Right cardiac atrium (tissue), 5 donors: ENCODE results near the gene IMMP2L. TPM values are rescaled to one million over a fixed set of nuclear protein-coding genes. Genes with fewer than 3 reads are reported as not detected.
A peak's percentile ranks its signal among the peaks of the same experiment; 100 is the strongest.
"Not testable (repeated sequence)": the region's sequence is repeated elsewhere in the genome, so short reads cannot be mapped to it uniquely, and the experiment has no call there.

Source experiments
- ATAC-seq, 2 donors: fragments of 200-7000 bp; cut with Tn5 transposase; one replicate each; pipeline versions ENCODE4 v1.8.0 to v1.9.1; 2020; ENCODE audit warnings: moderate library complexity in 2 of 2, mild to moderate bottlenecking in 1 of 2
- DNase-seq, 3 donors: peaks; one replicate each; pipeline ENCODE4 v3.0.0-alpha.2; 2020
- H3K27ac ChIP-seq: one replicate; pipeline ENCODE4 v1.5.1; 2013; ENCODE audit warnings: mild to moderate bottlenecking, low read length, control low read depth, moderate library complexity
- H3K27me3 ChIP-seq: one replicate; pipeline ENCODE4 v1.6.1; 2013; ENCODE audit not compliant: control insufficient read depth, insufficient read depth
- H3K4me1 ChIP-seq: one replicate; pipeline ENCODE4 v1.6.1; 2013; ENCODE audit warnings: low read length; ENCODE audit not compliant: control insufficient read depth, insufficient read depth
- H3K4me3 ChIP-seq: one replicate; pipeline ENCODE4 v1.5.1; 2013; ENCODE audit warnings: low read length, control low read depth
- H3K9me3 ChIP-seq: one replicate; pipeline ENCODE4 v1.6.1; 2013; ENCODE audit warnings: low read length; ENCODE audit not compliant: control insufficient read depth
- WGBS: extraction: QIAGEN DNeasy Blood & Tissue Kit; methylation state at CpG from one replicate; pipeline ENCODE4 v1.1.7; 2013; 5-methylcytosine and 5-hydroxymethylcytosine counted together
- intact Hi-C, 4 donors: fragments of 100-400 bp; cut with DNase I; formaldehyde crosslinking; loops; one replicate each; pipeline versions ENCODE4 v1.11.0 to v1.14.0; 2022 to 2023
- polyA plus RNA-seq: library from polyadenylated mRNA; stranded (reverse); fragments of 200-250 nt; gene quantifications from one replicate; pipeline ENCODE4 v1.2.3, GENCODE V29; 2013
- total RNA-seq, 4 donors: library from RNA; stranded (reverse); fragmentation: NEBNext Ultra II Directional; extraction: Animal tissue kit (Norgen Biotek cat#: 25700); gene quantifications; one replicate each; pipeline ENCODE4 v1.2.1, GENCODE V29; 2021
- donor health status: healthy with polysubstance abuse.
- donor health status: DM: no; HTN: yes; CAD: no.
- donor health status: DM: no; HTN: no; CAD: no.
- donor health status: DM: no; HTN: yes; CAD: no; lungs with severe emphysema.
- donor health status: DM: yes; HTN: yes; CAD: no.

The IMMP2L gene
- total and polyA plus RNA-seq, 5 donors, result 6.6 to 16.2 (median 13.9) TPM

DNA sequence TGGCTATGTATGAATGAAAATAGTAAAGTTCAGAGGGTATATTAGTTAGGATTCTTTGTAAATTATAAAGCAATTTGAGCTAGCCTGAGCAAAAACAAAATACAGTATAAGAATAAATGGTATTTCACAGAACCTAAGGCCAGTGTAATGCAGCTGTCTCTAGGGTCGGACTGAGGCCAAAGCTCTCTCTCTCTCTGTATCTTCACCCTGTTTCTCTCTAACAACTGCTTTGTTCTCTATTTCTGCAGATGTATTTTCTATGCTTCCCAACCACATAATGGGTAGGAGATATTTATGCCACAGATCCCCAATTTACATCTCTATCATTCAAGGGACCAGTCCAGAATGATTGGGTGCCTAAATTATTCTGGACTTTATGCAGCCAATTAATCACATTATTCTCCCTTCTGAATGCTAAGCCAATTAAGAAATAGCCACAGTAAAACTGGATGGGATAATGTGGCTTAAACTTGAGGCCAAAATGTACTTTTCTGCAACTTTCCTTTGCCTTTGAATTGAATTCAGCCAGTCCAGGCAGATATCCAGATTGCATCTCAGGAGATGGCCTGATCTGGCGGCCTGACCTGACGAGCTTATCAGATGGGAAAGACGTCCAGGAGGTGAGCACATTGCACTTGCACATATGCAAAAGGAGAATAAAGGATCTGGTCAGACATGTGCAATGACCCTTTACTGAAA, 24.6 kb upstream of the IMMP2L start:
- Histone ChIP-seq H3K9me3 (no peaks in the 10 kb centered on the region), H3K4me3 (no peak overlapping the region), H3K4me1 (no peaks in the 10 kb centered on the region), H3K27ac (no peak overlapping the region), H3K27me3 (no peaks in the 10 kb centered on the region)
- intact Hi-C loops, result no loop called here
- no peak for ATAC-seq
- 49% methylated on average over 4 of the region's 4 CpGs for WGBS
- no peak for DNase-seq

- peak in 1 of 3 donors; percentile 41 for DNase-seq
- H3K4me3 ChIP-seq, H3K27me3 ChIP-seq, H3K27ac ChIP-seq, ATAC-seq, intact Hi-C loops, H3K4me1 ChIP-seq, H3K9me3 ChIP-seq: not testable (repeated sequence)
- whole genome bisulfite sequencing, result 94% methylated on average over 39 of the region's 40 CpGs
These were observed 19.6 kb upstream of the IMMP2L start for GRCh38 chr7:111581784-111582488.

- 84% methylated on average over 7 of the region's 7 CpGs for WGBS
- intact Hi-C loops, DNase-seq, H3K27ac ChIP-seq, H3K4me1 ChIP-seq, H3K4me3 ChIP-seq, H3K9me3 ChIP-seq, H3K27me3 ChIP-seq, ATAC-seq: not testable (repeated sequence)
These were observed 18.9 kb upstream of the IMMP2L start for GRCh38 chr7:111581207-111581606.

- H3K27ac ChIP-seq, result no peak overlapping the region
- no peak overlapping the region for H3K4me3 ChIP-seq
- no peaks in the 10 kb centered on the region for H3K4me1 ChIP-seq
- no peaks in the 10 kb centered on the region for H3K9me3 ChIP-seq
- intact Hi-C loops, result no loop called here
- DNase-seq (no peak), ATAC-seq (no peak)
- no peaks in the 10 kb centered on the region for H3K27me3 ChIP-seq
These were observed 16.5 kb upstream of the IMMP2L start for GRCh38 chr7:111578754-111579153.

GRCh38 chr7:111571720-111572119, 9.4 kb upstream of the IMMP2L start:
- no peak for DNase-seq
- no peak overlapping the region for H3K4me3 ChIP-seq
- no peak overlapping the region for H3K27ac ChIP-seq
- no peaks in the 10 kb centered on the region for H3K27me3 ChIP-seq
- ATAC-seq, result no peak
- H3K9me3 ChIP-seq, result peaks cover 4% of the 10 kb centered on the region
- WGBS, result 96% methylated on average over 5 of the region's 5 CpGs
- intact Hi-C loops, result no loop called here
- no peaks in the 10 kb centered on the region for H3K4me1 ChIP-seq

- no peak for ATAC-seq
- 92% methylated on average over 1 of the region's 1 CpG for WGBS
These were observed 6.7 kb upstream of the IMMP2L start for GRCh38 chr7:111568870-111569462.

DNA sequence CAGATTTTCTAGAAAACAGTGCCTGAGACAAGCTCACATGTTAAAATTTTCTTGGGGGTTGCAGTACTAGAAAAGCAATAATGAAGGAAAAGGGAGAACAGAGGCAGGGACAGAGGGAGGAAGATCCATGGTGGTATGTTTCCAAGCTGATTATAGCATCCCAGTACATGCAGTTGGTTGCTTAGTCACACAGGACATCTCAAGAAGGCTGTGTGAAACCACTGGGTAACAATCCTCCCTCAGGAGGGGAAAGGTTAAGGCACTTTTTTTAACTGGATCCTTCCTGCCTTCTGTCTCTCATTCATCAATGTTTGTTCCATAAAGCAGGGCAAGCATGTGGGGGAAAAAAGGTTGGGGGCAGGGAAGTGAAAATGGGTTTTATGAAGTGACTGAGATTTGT, 6.1 kb upstream of the IMMP2L start:
- peaks cover 4% of the 10 kb centered on the region for H3K9me3 ChIP-seq
- intact Hi-C loops, result no loop called here
- ATAC-seq (no peak), DNase-seq (no peak)
- H3K4me3 ChIP-seq, result no peak overlapping the region
- no peak overlapping the region for H3K27ac ChIP-seq
- no peaks in the 10 kb centered on the region for H3K4me1 ChIP-seq
- no peaks in the 10 kb centered on the region for H3K27me3 ChIP-seq

More at GRCh38 chr7:111568870-111569462, 6.7 kb upstream of the IMMP2L start:
- H3K27ac ChIP-seq, result no peak overlapping the region
- peaks cover 4% of the 10 kb centered on the region for H3K9me3 ChIP-seq
- no peaks in the 10 kb centered on the region for H3K27me3 ChIP-seq
- H3K4me1 ChIP-seq, result no peaks in the 10 kb centered on the region
- no peak for DNase-seq
- intact Hi-C loops, result no loop called here
- H3K4me3 ChIP-seq, result no peak overlapping the region

DNA sequence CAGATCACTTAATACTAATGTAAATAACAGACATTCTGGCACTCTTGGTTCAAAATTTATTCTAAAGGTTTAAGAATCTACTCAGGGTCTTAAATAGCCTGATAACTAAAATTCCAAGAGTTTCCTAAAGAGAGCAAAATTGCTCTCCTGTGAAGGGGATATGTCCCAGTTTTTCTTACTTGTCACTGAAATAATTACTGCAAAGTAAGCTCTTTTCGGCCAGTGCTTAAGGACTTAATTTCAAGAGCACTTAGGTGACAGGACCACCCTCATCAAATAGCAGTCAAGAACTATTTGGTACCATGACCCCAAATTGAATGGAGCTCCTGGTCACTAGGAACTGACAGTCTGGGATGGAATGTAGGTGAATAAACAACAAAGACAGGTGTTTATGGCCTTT, 1.8 kb upstream of the IMMP2L start:
- Histone ChIP-seq H3K27me3 (no peaks in the 10 kb centered on the region), H3K9me3 (no peaks in the 10 kb centered on the region), H3K4me1 (no peaks in the 10 kb centered on the region), H3K27ac (no peak overlapping the region), H3K4me3 (no peak overlapping the region)
- no peak for DNase-seq
- ATAC-seq, result no peak
- 0% methylated on average over 1 of the region's 1 CpG for WGBS
- intact Hi-C loops, result no loop called here

GRCh38 chr7:111561654-111561903, 713 bp downstream of the IMMP2L start:
- Histone ChIP-seq H3K4me3 (peak overlapping the region; percentile 77), H3K27ac (no peak overlapping the region), H3K27me3 (no peaks in the 10 kb centered on the region), H3K9me3 (no peaks in the 10 kb centered on the region), H3K4me1 (no peaks in the 10 kb centered on the region)
- DNase-seq (no peak), ATAC-seq (peak; percentile 18 to 22)
- intact Hi-C loops, result no loop called here
- WGBS, result 10% methylated on average over 7 of the region's 7 CpGs

DNA sequence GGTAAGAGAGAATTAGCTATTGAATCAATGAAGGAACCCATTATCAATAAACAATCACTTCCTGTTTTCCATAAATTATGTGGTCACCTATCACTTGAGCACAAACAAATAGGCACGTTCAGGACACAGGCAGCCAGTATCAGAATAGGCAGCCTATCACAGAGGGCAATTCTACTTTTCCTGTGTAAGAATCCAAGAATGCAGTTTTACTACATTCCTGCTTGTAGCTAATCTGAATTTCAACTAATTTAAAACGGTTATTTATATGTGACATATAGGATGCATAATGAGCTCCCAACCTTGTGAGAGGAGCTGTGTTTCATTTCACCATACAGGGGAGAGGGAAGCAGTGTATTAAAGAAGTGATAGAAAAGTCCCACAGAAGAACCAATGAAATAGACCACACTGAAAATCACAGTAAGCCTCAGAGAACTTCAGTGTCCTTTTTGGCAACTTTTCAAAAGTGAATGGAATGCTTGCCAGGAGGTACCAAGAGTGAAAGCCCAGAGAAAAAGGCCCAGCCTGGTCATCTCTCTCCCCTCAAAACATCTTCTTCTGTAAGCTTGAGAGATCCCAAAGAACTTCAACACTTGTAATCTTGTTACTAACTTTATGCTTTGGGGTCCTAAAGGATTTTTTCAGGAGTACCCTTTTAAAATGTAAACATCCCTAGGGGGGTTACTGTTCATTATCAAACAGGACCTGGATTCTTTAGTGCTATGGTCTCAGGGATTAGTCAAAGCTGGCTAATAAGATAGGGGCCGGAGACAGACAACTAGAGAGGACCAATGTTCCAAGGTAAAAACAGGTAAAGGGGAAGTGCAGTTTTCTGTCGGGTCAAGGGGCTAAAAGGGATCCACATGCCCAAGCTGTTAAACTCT, 1.3 kb downstream of the IMMP2L start:
- intact Hi-C loops, result no loop called here
- H3K4me1 ChIP-seq, result no peaks in the 10 kb centered on the region
- H3K27me3 ChIP-seq, result no peaks in the 10 kb centered on the region
- WGBS, result 30% methylated on average over 4 of the region's 4 CpGs
- no peak for DNase-seq
- H3K27ac ChIP-seq, result no peak overlapping the region
- H3K9me3 ChIP-seq, result no peaks in the 10 kb centered on the region
- ATAC-seq, result no peak
- peak overlapping the region; percentile 77 for H3K4me3 ChIP-seq

GRCh38 chr7:111558991-111559390, 3.3 kb downstream of the IMMP2L start:
- Histone ChIP-seq H3K27me3 (no peaks in the 10 kb centered on the region), H3K27ac (no peak overlapping the region), H3K9me3 (no peaks in the 10 kb centered on the region), H3K4me1 (no peaks in the 10 kb centered on the region), H3K4me3 (no peak overlapping the region)
- ATAC-seq, result no peak
- DNase-seq, result no peak
- intact Hi-C loops, result no loop called here
- 90% methylated on average over 1 of the region's 1 CpG for WGBS
